K562 (cell line): Measurements from ENCODE around the gene TUBA1B. TPM values are rescaled to one million over a fixed set of nuclear protein-coding genes. Genes with fewer than 3 reads are reported as not detected.
A peak's percentile ranks its signal among the peaks of the same experiment; 100 is the strongest.

Experiments used
- AFF1 ChIP-seq, 2 experiments: fragments of 450-650 bp; IDR thresholded peaks; 2 replicates each; pipeline ENCODE4 v1.6.1; 2018; ENCODE audit warnings: mild to moderate bottlenecking in 2 of 2, low read depth in 1 of 2; ENCODE audit not compliant: partially characterized antibody in 2 of 2
- CAMTA2 ChIP-seq: fragments of 250-450 bp; sonication (Bioruptor Pico); conservative IDR thresholded peaks from 2 replicates; pipeline ENCODE4 v1.5.1; 2022
- DLX4 ChIP-seq: fragments of 250-450 bp; sonication (Bioruptor Pico); IDR thresholded peaks from 2 replicates; pipeline ENCODE4 v1.6.1; 2021; ENCODE audit warnings: mild to moderate bottlenecking
- FOXO4 ChIP-seq: fragments of 450-650 bp; formaldehyde crosslinking; IDR thresholded peaks from 2 replicates; pipeline ENCODE4 v1.4.0; 2020; ENCODE audit warnings: mild to moderate bottlenecking, moderate library complexity
- KDM5B ChIP-seq: fragments of 200-600 bp; sonication (generic); IDR thresholded peaks from 2 replicates; pipeline ENCODE4 v1.6.1; 2012; ENCODE audit warnings: low read depth, mild to moderate bottlenecking, moderate library complexity, low read length, control low read depth, inconsistent platforms; ENCODE audit not compliant: insufficient replicate concordance
- MIER1 ChIP-seq: fragments of 450-650 bp; IDR thresholded peaks from 2 replicates; pipeline ENCODE4 v1.6.1; 2016; ENCODE audit warnings: antibody characterized with exemption, mild to moderate bottlenecking, low read depth
- MYC ChIP-seq, 2 experiments: fragments of 250-450 bp in 1 of 2; sonication (Bioruptor Pico) in 1 of 2; IDR thresholded peaks; 2 replicates each; pipeline versions ENCODE4 v1.5.1 to v1.6.1; 2012 to 2021; ENCODE audit warnings: low read depth in 2 of 2, borderline replicate concordance in 1 of 2, improper control_type of control experiment in 1 of 2, low read length in 1 of 2, mild to moderate bottlenecking in 1 of 2, moderate library complexity in 1 of 2
- NEUROD1 ChIP-seq: fragments of 150-350 bp; IDR thresholded peaks from 2 replicates; pipeline ENCODE4 v1.6.1; 2014; ENCODE audit warnings: borderline replicate concordance, low read length, low read depth; ENCODE audit not compliant: partially characterized antibody
- POLR2AphosphoS5 ChIP-seq: IDR thresholded peaks from 2 replicates; pipeline ENCODE4 v1.6.1; 2011; ENCODE audit warnings: mild to moderate bottlenecking, low read depth, low read length, moderate library complexity; ENCODE audit not compliant: control insufficient read depth, insufficient read depth
- TAF7 ChIP-seq: fragments of 450-650 bp; IDR thresholded peaks from 2 replicates; pipeline ENCODE4 v1.6.1; 2016; ENCODE audit warnings: missing genetic modification characterization, missing compliant biosample characterization
- TARDBP ChIP-seq: fragments of 450-650 bp; IDR thresholded peaks from 2 replicates; pipeline ENCODE4 v1.6.1; 2016
- TGIF2 ChIP-seq: sonication (generic); formaldehyde crosslinking; IDR thresholded peaks from 2 replicates; pipeline ENCODE4 v1.8.1; 2022; ENCODE audit warnings: mild to moderate bottlenecking, missing genetic modification reagents, moderate library complexity
- TRIM28 ChIP-seq: fragments of 450-650 bp; IDR thresholded peaks from 2 replicates; pipeline ENCODE4 v1.6.1; 2017
- ZC3H11A ChIP-seq: IDR thresholded peaks from 2 replicates; pipeline ENCODE4 v1.6.1; 2012; ENCODE audit warnings: low read depth, low read length, improper control_type of control experiment
- ZNF551 ChIP-seq: fragments of 250-450 bp; sonication (Bioruptor Pico); IDR thresholded peaks from 2 replicates; pipeline ENCODE4 v1.5.0; 2021; ENCODE audit warnings: mild to moderate bottlenecking, moderate library complexity
- ZNF707 ChIP-seq: fragments of 250-450 bp; sonication (Bioruptor Pico); conservative IDR thresholded peaks from 2 replicates; pipeline ENCODE4 v1.8.0; 2022; ENCODE audit warnings: inconsistent platforms, mild to moderate bottlenecking, moderate library complexity
- ZNF740 ChIP-seq, 3 experiments: fragments of 200-800 bp in 1 of 3; sonication (Bioruptor generic) in 1 of 3; sonication (generic) in 1 of 3; formaldehyde crosslinking in 1 of 3; IDR thresholded peaks; 2 replicates each; pipeline versions ENCODE4 v1.6.1 to v1.8.0; 2016 to 2022; ENCODE audit warnings: mild to moderate bottlenecking in 2 of 3, missing compliant biosample characterization in 2 of 3, missing genetic modification characterization in 2 of 3, missing genetic modification reagents in 1 of 3
- polyA plus RNA-seq, 8 experiments: library from polyadenylated mRNA; depleted of rRNA in 4 of 8; stranded (reverse) in 5 of 8; unstranded in 3 of 8; fragments of >200 nt; fragmentation: Nextera tagmentation in 2 of 8; fragmentation: Illumina TruSeq in 1 of 8; extraction: Ambion mirVana in 2 of 8; extraction: Trizol in 1 of 8; gene quantifications; 2 replicates each; pipeline versions ENCODE4 v1.2.1 to v1.2.3, GENCODE V29; 2011 to 2014; ENCODE audit warnings: inconsistent platforms in 1 of 8, missing spikeins in 1 of 8
- total RNA-seq, 7 experiments: library from RNA; depleted of rRNA in 6 of 7; stranded (reverse); fragments of >200 nt in 6 of 7; fragmentation: Illumina TruSeq in 2 of 7; extraction: Trizol in 2 of 7; gene quantifications; 2 replicates each; pipeline versions ENCODE4 v1.2.1 to v1.2.3, GENCODE V29; 2011 to 2021; ENCODE audit warnings: low replicate concordance in 1 of 7

Gene TUBA1B
- total and polyA plus RNA-seq, 9 of the 15 experiments (the other 6 are each of a cell fraction or from before 2014, with no cell fraction given) = 2,189 to 4,624 (median 2,628) TPM

- TF ChIP-seq AFF1 (IDR thresholded peaks at IDR 0.05; ENCODE audit: low read depth in 1 of 2, partially characterized antibody in 2 of 2) (peak; percentile 35 to 88), MYC (IDR thresholded peaks at IDR 0.05; ENCODE audit: low read depth, low read length) (peak; percentile 86), MYC (CRISPR knock-in tag; IDR thresholded peaks at IDR 0.05; ENCODE audit: borderline replicate concordance, low read depth) (no peak), KDM5B (peak; percentile 61), MIER1 (no peak), TAF7 (no peak), TARDBP (peak; percentile 80; the same call in 1 of the 2 replicates), NEUROD1 (peak; percentile 87), TGIF2 (CRISPR knock-in tag) (peak; percentile 30; the same call in 1 of the 2 replicates), ZC3H11A (0 out of 2 replicates have a peak, but pooled peaks have one; percentile 51), ZNF551 (CRISPR knock-in tag) (no peak), TRIM28 (peak; percentile 59), POLR2AphosphoS5 (peak; percentile 93), ZNF740 (CRISPR knock-in tag; IDR thresholded peaks at IDR 0.05) (no peak), ZNF740 (tag; IDR thresholded peaks at IDR 0.05) (no peak), DLX4 (CRISPR knock-in tag) (no peak), ZNF707 (CRISPR knock-in tag) (no peak), FOXO4 (CRISPR knock-in tag) (no peak), CAMTA2 (CRISPR knock-in tag) (no peak)
These were observed 38.9 kb downstream of the TUBA1B start (continued) for GRCh38 chr12:49092086-49092815.
